ENCODE data around the gene TMEM181. TPM values are rescaled to one million over a fixed set of nuclear protein-coding genes. Genes with fewer than 3 reads are reported as not detected.

Gene TMEM181
- total RNA-seq, 2 donors from 2014 or later: 33.2 to 57.4 TPM

- no peak overlapping the region for H3K27ac ChIP-seq
- no peak overlapping the region for H3K4me3 ChIP-seq
- DNase-seq: peak; percentile 63
- peak; percentile 57 for TF ChIP-seq CTCF (IDR thresholded peaks at IDR 0.05)
- H3K4me1 ChIP-seq: no peaks in the 10 kb centered on the region
- no peaks in the 10 kb centered on the region for H3K9me3 ChIP-seq
- no peaks in the 10 kb centered on the region for H3K27me3 ChIP-seq
- H3K9ac ChIP-seq (ENCODE audit: low read depth in 2 of 2, low read length in 2 of 2): no peak overlapping the region
- intact Hi-C loops (cut with DNase I): loop anchor here (5.0 kb wide), 1 partner anchor 37 kb away; no protein-coding TSS in a partner anchor
- no peaks in the 10 kb centered on the region for H3K36me3 ChIP-seq
These were observed 100.5 kb downstream of the TMEM181 start for GRCh38 chr6:158660333-158660754.

- H3K4me1 ChIP-seq: no peaks in the 10 kb centered on the region
- no peaks in the 10 kb centered on the region for H3K36me3 ChIP-seq
- H3K27me3 ChIP-seq: no peaks in the 10 kb centered on the region
- no peak for TF ChIP-seq CTCF (IDR thresholded peaks at IDR 0.05)
- no peak overlapping the region for H3K9ac ChIP-seq (ENCODE audit: low read depth in 2 of 2, low read length in 2 of 2)
- no peaks in the 10 kb centered on the region for H3K9me3 ChIP-seq
- H3K27ac ChIP-seq: no peak overlapping the region
- no peak overlapping the region for H3K4me3 ChIP-seq
- intact Hi-C loops (cut with DNase I): loop anchor here (5.0 kb wide), 1 partner anchor 36 kb away; no protein-coding TSS in a partner anchor
- DNase-seq: no peak
These were observed 101.3 kb downstream of the TMEM181 start for GRCh38 chr6:158661156-158661685.

- Histone ChIP-seq H3K9me3 (no peaks in the 10 kb centered on the region), H3K9ac (ENCODE audit: low read depth in 2 of 2, low read length in 2 of 2) (no peak overlapping the region), H3K4me1 (no peaks in the 10 kb centered on the region), H3K36me3 (no peaks in the 10 kb centered on the region), H3K27me3 (no peaks in the 10 kb centered on the region), H3K27ac (peak overlapping the region; percentile 0), H3K4me3 (no peak overlapping the region)
- DNase-seq: no peak
- TF ChIP-seq CTCF (IDR thresholded peaks at IDR 0.05): no peak
- intact Hi-C loops (cut with DNase I): loop anchor here (5.0 kb wide), 1 partner anchor 35 kb away; no protein-coding TSS in a partner anchor
These were observed 102.7 kb downstream of the TMEM181 start for GRCh38 chr6:158662607-158662953.

- intact Hi-C loops (cut with DNase I): loop anchor here (5.0 kb wide), 1 partner anchor 34 kb away; no protein-coding TSS in a partner anchor
- Histone ChIP-seq H3K9me3 (no peaks in the 10 kb centered on the region), H3K27me3 (no peaks in the 10 kb centered on the region), H3K4me1 (no peaks in the 10 kb centered on the region), H3K36me3 (no peaks in the 10 kb centered on the region), H3K27ac (peak overlapping the region; percentile 0), H3K4me3 (no peak overlapping the region), H3K9ac (ENCODE audit: low read depth in 2 of 2, low read length in 2 of 2) (peak overlapping the region in 1 of 2 donors; percentile 43)
- TF ChIP-seq CTCF (IDR thresholded peaks at IDR 0.05): no peak
- DNase-seq: no peak
These were observed 103.2 kb downstream of the TMEM181 start for GRCh38 chr6:158662954-158663624.

GRCh38 chr6:158663625-158664165 is 103.8 kb downstream of the TMEM181 start:
- Histone ChIP-seq H3K9me3 (no peaks in the 10 kb centered on the region), H3K36me3 (no peaks in the 10 kb centered on the region), H3K27me3 (no peaks in the 10 kb centered on the region), H3K4me3 (no peak overlapping the region), H3K9ac (ENCODE audit: low read depth in 2 of 2, low read length in 2 of 2) (peak overlapping the region in 1 of 2 donors; percentile 43), H3K27ac (peak overlapping the region; percentile 0), H3K4me1 (no peaks in the 10 kb centered on the region)
- intact Hi-C loops (cut with DNase I): loop anchor here (5.0 kb wide), 1 partner anchor 34 kb away; no protein-coding TSS in a partner anchor
- no peak for TF ChIP-seq CTCF (IDR thresholded peaks at IDR 0.05)
- DNase-seq: no peak

Measured in colonic mucosa (tissue), 4 donors.